Tibial nerve (tissue), 4 donors: Measurements from ENCODE around the gene IRF2BP1. TPM values are rescaled to one million over a fixed set of nuclear protein-coding genes. Genes with fewer than 3 reads are reported as not detected.
A peak's percentile ranks its signal among the peaks of the same experiment; 100 is the strongest.

Experiments
- DNase-seq, 2 donors: peaks; one replicate each; pipeline ENCODE4 v3.0.0-alpha.2; 2019; ENCODE audit warnings: low spot score in 2 of 2
- H3K27ac ChIP-seq, 4 donors: fragments of 200-600 bp; sonication (generic) in 3 of 4; one replicate each; pipeline ENCODE4 v1.5.1; 2017 to 2019; ENCODE audit warnings: mild to moderate bottlenecking in 1 of 4
- H3K27me3 ChIP-seq, 2 donors: fragments of 200-600 bp; sonication (generic) in 1 of 2; one replicate each; pipeline versions ENCODE4 v1.5.1 to v1.6.0; 2017 to 2019
- H3K36me3 ChIP-seq, 3 donors: fragments of 200-600 bp; sonication (generic); one replicate each; pipeline ENCODE4 v1.5.1; 2018 to 2019
- H3K4me1 ChIP-seq, 4 donors: fragments of 200-600 bp; sonication (generic) in 3 of 4; one replicate each; pipeline ENCODE4 v1.5.1; 2017 to 2019
- H3K4me3 ChIP-seq, 4 donors: fragments of 200-600 bp; sonication (generic) in 3 of 4; one replicate each; pipeline ENCODE4 v1.5.1; 2017 to 2019; ENCODE audit warnings: mild to moderate bottlenecking in 1 of 4, moderate library complexity in 1 of 4
- H3K9me3 ChIP-seq, 4 donors: fragments of 200-600 bp; sonication (generic) in 3 of 4; one replicate each; pipeline ENCODE4 v1.5.1; 2017 to 2019
- CTCF ChIP-seq, 5 experiments: fragments of 200-600 bp in 3 of 5; fragments of 450-650 bp in 2 of 5; sonication (generic) in 3 of 5; IDR thresholded peaks; one replicate each; pipeline ENCODE4 v1.5.1; 2016 to 2019; ENCODE audit warnings: antibody characterized with exemption in 5 of 5, mild to moderate bottlenecking in 3 of 5, moderate library complexity in 2 of 5
- EP300 ChIP-seq, 2 donors: sonication (generic); formaldehyde crosslinking; IDR thresholded peaks; one replicate each; pipeline ENCODE4 v1.6.1; 2017; ENCODE audit warnings: antibody characterized with exemption in 2 of 2, mild to moderate bottlenecking in 1 of 2
- POLR2A ChIP-seq, 2 donors: fragments of 450-650 bp; IDR thresholded peaks; one replicate each; pipeline ENCODE4 v1.6.1; 2017; ENCODE audit warnings: antibody characterized with exemption in 2 of 2, mild to moderate bottlenecking in 2 of 2, moderate library complexity in 2 of 2
- WGBS, 2 donors: methylation state at CpG; one replicate each; pipeline ENCODE4 v1.1.5; 2018; 5-methylcytosine and 5-hydroxymethylcytosine counted together
- total RNA-seq, 4 donors: library from RNA; depleted of rRNA; stranded (reverse); fragments of >200 nt; gene quantifications; one replicate each; pipeline ENCODE4 v1.1.0, GENCODE V29; 2016

IRF2BP1 gene
- total RNA-seq, 4 donors from 2014 or later, result 16.4 to 33.3 (median 27.2) TPM

- no peak for DNase-seq
- no peak overlapping the region for H3K4me3 ChIP-seq
- WGBS, 2 donors, result 71 to 76% methylated on average over 6 of the region's 6 CpGs
Measured at GRCh38 chr19:45889210-45889885, 3.4 kb upstream of the IRF2BP1 start.

GRCh38 chr19:45887200-45887710 lies 1.3 kb upstream of the IRF2BP1 start:
- no peaks in the 10 kb centered on the region for H3K9me3 ChIP-seq
- WGBS, 2 donors, result 40 to 45% methylated on average over 10 of the region's 10 CpGs
- H3K27ac ChIP-seq, result peak overlapping the region; percentile 72 to 93 (median 84)
- DNase-seq, result no peak
- H3K4me3 ChIP-seq, result peak overlapping the region in 3 of 4 donors; percentile 46 to 96 (median 91)
- H3K36me3 ChIP-seq, result peaks cover 0 to 39% (median 0%) of the 10 kb centered on the region in 3 donors
- H3K27me3 ChIP-seq, result no peaks in the 10 kb centered on the region
- no peak for TF ChIP-seq EP300 (IDR thresholded peaks at IDR 0.05)
- no peak for TF ChIP-seq POLR2A (IDR thresholded peaks at IDR 0.05)
- no peak for TF ChIP-seq CTCF (IDR thresholded peaks at IDR 0.05)
- peaks cover 0 to 47% (median 23%) of the 10 kb centered on the region in 4 donors for H3K4me1 ChIP-seq

More at GRCh38 chr19:45889210-45889885, 3.4 kb upstream of the IRF2BP1 start:
- H3K9me3 ChIP-seq, result no peaks in the 10 kb centered on the region
- no peaks in the 10 kb centered on the region for H3K27me3 ChIP-seq
- H3K4me1 ChIP-seq, result peaks cover 0 to 26% (median 10%) of the 10 kb centered on the region in 4 donors
- peaks cover 0 to 40% (median 0%) of the 10 kb centered on the region in 3 donors for H3K36me3 ChIP-seq
- TF ChIP-seq CTCF (IDR thresholded peaks at IDR 0.05) (no peak), EP300 (IDR thresholded peaks at IDR 0.05) (no peak), POLR2A (IDR thresholded peaks at IDR 0.05) (no peak)
- H3K27ac ChIP-seq, result no peak overlapping the region

GRCh38 chr19:45886427-45887199 lies 672 bp upstream of the IRF2BP1 start:
- Histone ChIP-seq H3K27me3 (no peaks in the 10 kb centered on the region), H3K4me3 (peak overlapping the region; percentile 46 to 96 (median 80)), H3K27ac (peak overlapping the region; percentile 72 to 93 (median 84)), H3K9me3 (no peaks in the 10 kb centered on the region), H3K36me3 (peaks cover 0 to 34% (median 0%) of the 10 kb centered on the region in 3 donors), H3K4me1 (peaks cover 0 to 51% (median 23%) of the 10 kb centered on the region in 4 donors)
- TF ChIP-seq POLR2A (IDR thresholded peaks at IDR 0.05), result peak in 1 of 2 donors; percentile 60
- TF ChIP-seq CTCF (IDR thresholded peaks at IDR 0.05), result no peak
- TF ChIP-seq EP300 (IDR thresholded peaks at IDR 0.05), result peak; percentile 82 to 89
- DNase-seq, result peak; percentile 78 to 93
- WGBS, 2 donors, result 1% methylated on average over 22 to 30 of the region's 32 CpGs

- WGBS, 2 donors, result 49 to 70% methylated on average over 36 to 54 of the region's 72 CpGs
- Histone ChIP-seq H3K9me3 (no peaks in the 10 kb centered on the region), H3K27ac (peak overlapping the region; percentile 72 to 93 (median 84)), H3K4me1 (peaks cover 0 to 51% (median 23%) of the 10 kb centered on the region in 4 donors), H3K4me3 (peak overlapping the region; percentile 46 to 96 (median 80)), H3K27me3 (no peaks in the 10 kb centered on the region), H3K36me3 (peaks cover 0 to 23% (median 0%) of the 10 kb centered on the region in 3 donors)
- TF ChIP-seq POLR2A (IDR thresholded peaks at IDR 0.05) (no peak), CTCF (IDR thresholded peaks at IDR 0.05) (no peak), EP300 (IDR thresholded peaks at IDR 0.05) (no peak)
- no peak for DNase-seq
Measured at GRCh38 chr19:45884682-45885555, 1.0 kb downstream of the IRF2BP1 start.
